Pulmonary artery endothelial cell (primary cell): ENCODE measurements around the gene SHROOM3. TPM values are rescaled to one million over a fixed set of nuclear protein-coding genes. Genes with fewer than 3 reads are reported as not detected.

Experiments used
- DNase-seq: peaks from one replicate; pipeline ENCODE4 v3.0.0-alpha.2; 2011; ENCODE audit warnings: low read depth, low spot score
- total RNA-seq: library from RNA; depleted of rRNA; stranded (reverse); fragments of >200 nt; gene quantifications from 2 replicates; pipeline ENCODE4 v1.2.3, GENCODE V29; 2014

The SHROOM3 gene
- total RNA-seq, 1 donor from 2014 or later, result 8.1 TPM

DNA sequence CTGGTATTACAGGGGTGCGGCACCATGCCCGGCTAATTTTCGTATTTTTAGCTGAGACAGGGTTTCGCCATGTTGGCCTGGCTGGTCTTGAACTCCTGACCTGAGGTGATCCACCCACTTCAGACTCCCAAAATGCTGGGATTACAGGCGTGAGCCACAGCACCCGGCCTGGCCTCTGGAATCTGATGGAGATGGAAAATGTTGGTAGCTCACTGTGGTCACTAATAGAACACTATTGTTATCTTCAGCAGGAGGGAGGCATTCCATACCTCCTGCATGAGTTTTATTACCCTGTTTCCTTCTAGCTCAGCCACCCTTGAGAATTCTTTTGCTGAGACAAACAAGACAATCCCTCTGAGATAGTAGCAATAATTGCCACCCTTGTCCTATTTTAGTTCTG is 105.0 kb downstream of the SHROOM3 start:
- DNase-seq, result no peak

DNA sequence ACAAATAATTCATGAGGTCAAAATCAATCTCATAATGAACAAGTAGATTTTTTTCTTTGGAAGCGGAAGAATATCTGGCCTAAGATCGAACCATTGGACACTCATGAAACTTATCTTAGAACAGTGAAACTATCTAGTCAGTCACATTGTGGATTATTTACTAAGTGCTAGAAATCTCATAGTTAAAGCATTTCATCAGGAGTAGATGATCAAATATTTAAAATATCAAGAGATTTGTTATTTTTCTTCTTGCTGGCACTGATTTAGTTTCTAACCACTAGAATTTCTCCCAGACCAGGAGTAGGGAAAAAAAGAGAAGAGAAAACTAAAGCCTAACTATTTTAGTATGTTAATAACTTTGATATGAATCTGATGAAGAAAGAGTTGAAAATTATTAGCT is 105.5 kb downstream of the SHROOM3 start:
- no peak for DNase-seq

DNA sequence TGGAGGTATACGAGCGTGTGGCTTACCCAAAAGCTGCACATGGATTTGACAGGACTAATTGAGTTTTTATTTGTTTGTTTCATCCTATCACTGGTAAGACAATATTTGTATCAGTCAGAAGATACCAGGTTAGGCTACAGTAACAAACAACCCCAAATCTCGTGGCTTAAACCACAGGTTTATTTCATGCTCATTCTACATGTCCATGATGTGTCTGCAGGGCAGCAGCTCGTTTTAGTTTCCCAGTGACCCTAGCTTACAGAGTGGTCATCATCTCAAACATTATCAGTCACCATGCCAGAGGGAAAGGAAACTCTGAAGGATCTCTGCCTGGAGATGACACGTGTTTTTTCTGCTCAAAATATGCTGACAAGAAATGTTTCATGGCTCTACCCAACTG is 108.3 kb downstream of the SHROOM3 start:
- no peak for DNase-seq

DNA sequence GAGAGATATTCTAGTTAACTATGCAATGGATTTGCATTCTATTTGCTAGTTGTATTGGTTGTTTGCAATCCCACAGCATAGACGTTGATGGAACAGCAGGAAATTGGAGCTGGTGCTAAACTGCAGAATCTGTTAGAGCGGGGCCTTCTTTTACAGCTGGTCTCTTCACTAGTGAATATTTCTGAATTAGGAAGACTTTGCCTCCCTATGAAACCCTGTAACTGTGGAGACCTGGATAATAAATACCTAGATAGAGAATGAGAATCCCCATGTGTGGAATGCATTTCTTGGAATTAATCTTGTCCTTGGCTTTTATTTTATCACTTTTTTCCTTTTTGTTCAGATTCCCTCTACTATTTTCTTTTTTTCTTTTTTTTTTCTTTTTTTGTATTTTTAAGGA is 109.7 kb downstream of the SHROOM3 start:
- no peak for DNase-seq

DNA sequence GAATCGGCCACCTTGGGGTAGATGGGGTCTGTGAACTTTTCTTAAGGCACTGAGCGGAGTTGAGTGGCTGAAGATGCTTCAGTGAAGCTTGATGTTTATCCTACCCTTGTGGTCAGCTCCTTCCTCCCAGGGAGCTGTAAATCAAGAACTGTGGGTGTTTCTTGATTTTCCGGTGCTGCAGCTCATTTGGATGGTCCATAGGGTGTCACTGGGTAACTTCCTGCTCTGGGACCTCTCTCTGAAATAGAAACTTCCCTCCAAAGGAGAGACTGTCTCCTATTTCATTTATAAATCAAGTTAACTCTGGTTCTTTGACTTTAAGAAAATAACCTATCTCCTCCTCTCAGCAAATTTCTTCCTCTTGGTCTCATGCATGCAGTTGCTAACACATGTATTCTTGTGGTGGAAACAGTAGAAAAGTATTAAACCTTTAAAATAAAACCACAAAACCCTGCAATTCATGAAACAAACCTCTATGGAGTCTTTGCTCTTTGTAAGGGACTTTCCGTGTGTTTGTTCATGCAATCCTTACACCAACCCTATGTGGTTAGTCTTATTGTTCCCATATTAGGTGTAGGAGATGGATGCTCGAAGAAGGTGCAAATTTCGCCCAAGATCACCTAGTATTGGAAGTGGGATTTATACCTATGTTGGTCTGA is 110.3 kb downstream of the SHROOM3 start:
- DNase-seq, result no peak

DNA sequence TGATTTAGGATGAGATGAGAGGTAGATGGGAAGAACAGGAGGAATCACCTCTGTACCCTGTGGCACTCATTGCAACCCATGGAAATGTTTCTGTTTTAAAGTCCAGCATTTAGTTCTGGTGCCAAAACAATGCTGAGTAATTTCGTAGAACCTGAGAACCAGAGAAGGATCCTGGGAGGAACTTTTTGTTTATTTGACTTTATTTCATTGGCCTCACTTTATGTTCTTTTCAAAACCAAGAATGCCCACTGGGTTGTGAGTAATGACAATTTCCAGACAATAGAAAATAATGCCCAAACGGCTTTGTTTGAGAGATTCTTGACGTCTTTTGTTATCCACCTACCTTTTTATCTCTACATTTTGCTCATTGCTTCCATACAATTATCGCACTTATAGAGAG is 111.3 kb downstream of the SHROOM3 start:
- no peak for DNase-seq

DNA sequence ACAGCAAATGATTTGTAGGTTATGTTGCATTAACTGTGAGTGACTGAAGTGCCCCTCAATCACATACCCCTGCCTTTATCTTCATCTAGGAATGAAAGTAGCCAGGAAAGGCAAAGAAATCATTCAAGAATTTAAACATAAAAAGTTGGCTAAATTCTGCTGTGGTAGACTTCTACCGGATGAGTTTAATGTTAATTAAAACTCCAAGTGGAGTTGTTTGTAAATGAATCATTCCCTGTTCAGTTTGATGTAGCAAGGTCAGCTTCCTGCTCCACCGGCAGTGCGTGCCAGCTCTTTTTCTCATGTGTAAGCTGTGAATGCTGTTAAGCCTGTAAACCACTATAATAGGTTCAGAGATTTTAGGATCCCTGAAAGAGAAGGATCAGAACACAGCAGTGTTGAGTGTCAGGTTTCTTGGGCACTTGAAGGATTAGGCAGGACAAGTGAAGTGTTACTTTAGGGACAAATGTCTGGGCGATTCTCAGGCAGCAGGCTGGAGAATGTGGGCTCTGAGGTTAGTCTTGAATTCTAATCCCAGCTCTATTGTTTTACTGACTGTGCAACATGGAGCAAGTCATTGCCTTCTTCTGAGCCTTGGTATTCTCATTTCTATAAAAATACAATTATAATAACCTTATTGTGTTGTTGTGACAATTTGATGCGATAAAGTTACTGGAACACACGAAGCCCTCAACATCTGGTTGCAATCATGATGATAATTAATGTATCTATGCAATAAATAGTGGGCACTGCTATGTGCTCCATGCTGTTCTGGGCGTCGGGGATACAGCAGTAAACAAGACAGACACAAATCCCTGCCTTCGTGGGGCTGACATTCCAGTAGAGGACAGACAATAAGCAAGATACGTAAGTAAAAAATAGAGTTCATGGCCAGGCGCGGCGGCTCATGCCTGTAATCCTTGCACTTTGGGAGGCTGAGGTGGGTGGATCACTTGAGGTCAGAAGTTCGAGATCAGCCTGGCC is 112.0 kb downstream of the SHROOM3 start:
- DNase-seq, result peak; percentile 57

DNA sequence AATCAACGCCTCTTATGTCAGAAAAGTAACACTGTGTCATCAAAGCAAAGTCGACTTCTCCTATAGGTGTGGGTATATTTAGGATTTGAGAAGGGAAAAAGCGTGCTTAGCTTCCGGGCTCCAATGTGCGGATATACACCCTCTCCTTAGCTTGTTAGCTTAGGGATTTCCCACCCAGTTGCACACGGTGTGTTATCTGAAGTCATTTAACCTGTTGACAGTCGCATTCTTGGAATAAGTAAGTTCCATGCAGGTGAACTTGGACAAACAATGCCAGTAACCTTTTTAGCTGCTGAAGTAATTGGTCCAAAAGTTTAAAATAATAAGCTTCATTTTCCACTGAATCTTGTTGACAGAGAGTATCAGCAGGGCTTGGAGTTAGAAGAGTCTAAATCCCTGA is 113.7 kb downstream of the SHROOM3 start:
- no peak for DNase-seq

DNA sequence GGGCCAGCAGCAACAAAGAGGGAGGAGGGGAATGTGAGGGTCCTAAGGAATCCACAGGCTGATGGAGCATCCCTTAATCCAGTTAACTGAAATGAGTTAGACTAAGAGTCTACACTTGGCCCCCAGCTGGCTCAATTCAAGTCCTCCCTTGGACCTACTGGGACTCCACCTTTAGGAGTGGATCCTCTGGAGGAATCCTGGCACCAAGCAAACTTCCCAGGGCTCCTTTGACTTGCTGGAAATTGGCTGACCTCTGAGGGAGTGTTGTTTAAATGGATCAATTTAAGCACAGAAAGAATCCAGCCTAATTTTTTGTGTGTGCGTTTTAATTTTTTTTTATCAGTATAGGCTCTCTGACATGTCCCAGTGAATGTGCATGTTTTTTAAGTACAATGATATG is 114.7 kb downstream of the SHROOM3 start:
- DNase-seq, result no peak

DNA sequence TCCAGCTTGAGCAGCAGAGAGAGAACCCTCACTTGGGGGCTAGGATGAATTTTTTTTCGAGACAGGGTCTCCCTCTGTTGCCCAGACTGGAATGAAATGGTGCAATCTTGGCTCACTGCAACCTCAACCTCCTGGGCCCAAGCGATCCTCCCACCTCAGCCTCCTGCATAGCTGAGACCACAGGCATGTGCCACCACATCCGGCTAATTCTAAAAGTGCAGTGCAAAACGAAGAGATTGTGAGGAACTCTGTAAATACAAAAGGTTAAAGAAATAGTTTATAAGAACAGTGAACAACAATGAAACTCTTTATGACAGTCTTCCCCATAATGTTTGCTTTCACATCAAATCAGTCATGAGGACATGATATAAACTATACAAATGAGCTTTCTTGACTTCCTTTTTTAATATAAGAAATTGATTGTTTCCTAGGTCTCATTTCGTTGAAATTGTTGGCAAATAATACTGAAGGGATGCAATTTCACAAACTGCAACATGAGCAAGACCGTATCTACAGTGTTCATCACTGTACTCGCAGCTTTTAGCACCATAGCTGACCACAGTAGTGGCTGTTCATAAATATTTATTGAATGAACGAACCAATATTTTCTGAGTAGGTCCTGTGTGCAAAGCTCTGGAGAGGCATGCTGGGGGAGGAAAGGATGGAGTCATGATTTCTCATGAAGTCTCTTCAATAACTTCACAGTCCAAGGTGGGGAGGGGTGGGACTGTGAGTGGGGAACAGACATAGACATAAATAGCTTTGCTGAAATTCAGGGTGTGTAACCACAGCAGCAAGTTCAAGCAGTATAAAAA is 116.1 kb downstream of the SHROOM3 start:
- no peak for DNase-seq

DNA sequence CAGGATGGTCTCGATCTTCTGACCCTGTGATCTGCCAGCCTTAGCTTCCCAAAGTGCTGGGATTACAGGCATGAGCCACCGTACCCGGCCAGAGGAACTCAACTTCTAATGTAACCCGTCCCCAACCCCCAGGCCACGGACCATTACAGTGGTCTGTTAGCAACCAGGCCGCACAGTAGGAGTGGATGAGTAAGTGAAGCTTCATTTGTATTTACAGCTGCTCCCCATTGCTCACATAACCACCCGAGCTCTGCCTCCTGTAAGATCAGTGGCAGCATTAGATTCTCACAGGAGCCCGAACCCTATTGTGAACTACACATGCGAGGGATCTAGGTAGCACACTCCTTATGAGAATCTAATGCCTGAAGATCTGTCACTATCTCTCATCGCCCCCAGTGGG is 119.6 kb downstream of the SHROOM3 start:
- DNase-seq, result no peak

DNA sequence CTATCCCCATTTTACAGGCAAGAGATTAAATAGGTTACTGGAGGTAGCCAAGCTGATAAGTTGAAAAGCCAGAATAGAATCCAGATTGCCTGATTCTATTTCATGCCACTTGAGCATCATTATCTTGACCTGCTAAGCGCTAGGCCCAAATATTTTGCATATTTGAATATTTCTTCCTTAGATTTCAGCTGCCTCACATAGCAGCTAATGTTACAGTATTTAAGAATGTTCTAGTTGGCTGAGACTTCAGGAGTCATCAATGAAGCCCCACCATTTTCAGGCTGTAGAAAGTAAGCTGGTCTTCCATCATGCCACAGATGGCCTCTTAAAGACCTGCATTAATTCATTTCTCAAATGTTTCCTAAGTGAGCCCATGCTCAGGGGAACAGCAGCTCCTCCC is 121.4 kb downstream of the SHROOM3 start:
- no peak for DNase-seq

DNA sequence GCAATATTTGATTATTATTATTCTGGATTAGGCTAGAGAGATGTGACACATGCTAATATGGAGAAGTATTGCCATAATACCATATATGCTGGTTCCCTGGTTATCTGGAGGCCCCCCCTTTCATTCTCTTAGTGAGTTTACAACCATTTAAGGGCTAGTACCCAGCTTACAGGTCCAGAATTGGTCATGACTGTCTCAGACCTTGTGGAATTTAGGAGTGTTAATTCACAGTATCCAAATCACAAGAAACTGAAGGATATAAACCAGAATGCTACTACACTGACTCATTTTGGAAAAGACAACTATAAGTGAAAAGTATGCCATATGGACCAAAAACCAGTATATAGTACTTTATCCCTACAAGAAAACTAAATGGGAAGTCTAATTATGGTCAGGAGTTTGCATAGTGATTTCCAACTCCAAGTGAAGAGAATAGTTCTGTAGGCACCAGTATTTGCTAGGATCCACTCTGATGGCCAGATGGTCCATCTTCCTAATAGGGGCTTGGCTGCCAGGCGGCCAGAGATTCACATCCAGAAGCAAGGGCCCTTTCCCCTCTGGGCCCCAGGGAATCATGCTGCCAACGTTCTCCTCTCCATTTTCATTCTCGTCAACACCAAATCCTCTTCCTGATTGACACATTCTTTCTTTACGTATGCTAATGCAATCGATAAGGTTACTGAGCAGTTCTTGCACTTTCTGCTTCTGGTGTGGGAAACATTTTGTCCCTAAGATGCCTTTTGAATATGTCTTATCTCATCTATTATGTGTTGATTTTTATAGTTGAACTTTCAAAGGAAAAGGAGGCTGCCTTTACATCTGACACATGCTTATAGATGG is 123.6 kb downstream of the SHROOM3 start:
- DNase-seq, result no peak

DNA sequence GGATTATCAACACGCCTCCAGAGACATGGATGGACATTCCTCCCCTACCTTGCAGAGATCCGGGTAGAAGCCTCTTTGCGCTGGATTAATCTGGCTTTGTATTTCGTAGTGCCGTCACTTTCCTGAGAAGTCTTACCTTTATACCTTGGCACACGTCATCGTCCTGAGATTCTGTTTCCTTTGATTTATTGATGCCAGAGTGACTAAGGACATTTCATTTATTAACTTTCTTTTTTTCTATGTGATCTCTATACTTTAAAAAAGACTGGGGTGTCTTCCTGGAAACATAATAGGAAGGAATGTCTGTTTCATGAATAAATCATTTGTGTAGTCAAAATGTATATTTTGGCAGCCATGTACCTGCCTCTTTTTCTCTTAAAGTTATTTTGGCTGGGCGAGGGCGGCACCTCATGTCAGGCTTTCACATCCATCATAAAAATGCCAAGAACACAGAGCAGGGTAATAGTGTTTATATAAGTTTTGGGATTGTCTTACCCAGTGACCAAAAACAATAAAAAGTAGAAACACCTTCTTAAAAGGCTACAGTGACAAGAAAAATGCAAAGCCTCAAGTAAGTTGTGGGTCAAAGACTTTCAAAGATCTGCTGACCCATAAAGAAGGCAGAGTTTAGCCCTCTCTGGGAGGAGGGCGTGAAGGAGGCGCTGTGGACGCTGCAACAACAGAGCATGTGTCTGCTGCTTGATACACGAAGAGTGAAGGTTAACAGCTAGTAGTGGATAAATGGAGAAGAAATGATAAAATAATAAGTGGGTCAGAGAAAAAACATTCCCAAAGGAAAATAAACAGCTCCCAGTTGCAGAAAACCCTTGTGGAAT is 124.4 kb downstream of the SHROOM3 start:
- DNase-seq, result no peak

DNA sequence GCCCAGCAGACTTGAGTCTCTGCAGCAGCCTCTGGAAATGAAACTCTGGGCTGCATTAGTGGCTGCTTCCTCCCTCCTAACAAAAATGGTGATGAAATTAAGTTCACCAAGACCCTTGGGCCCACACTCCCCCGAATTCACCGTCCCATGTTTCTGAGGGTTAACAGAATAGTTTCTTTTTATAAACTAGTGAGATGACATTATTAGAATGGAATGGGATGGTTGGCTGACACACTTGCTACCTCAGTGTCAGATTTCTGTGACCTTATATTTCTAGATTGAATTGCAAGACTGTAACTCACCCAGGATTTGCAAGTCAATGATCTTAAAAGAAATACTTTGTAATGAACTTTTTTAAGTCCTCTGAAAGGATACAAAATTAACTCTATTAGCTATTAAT is 127.1 kb downstream of the SHROOM3 start:
- DNase-seq, result no peak

DNA sequence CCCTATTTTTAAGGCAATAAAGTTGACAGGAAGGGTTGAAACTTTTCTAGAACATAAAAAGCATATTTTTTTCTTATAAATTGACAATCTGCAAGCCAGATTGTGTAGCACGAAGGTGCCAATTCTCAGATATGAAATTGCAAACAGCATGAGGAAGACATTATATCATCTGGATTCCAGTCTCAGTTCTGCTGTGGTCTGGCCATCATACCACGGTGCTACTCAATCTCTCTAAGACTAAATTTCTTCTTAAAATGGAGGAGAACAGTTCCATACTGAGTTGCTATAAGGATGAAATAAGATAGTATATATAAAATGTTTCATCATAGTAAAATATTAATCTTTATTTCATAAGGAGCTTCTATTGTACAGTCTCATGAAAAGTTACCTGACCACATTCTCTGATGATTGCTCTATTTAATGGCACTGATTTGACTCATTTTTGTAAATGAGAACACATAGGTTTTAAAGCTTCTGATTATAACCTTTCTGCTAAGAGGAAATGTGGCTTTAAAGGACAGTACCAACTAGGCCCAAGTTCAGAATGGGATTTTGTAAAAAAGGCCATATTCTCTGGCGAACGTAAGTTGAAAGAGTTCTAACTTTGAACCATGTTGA is 127.9 kb downstream of the SHROOM3 start:
- no peak for DNase-seq

DNA sequence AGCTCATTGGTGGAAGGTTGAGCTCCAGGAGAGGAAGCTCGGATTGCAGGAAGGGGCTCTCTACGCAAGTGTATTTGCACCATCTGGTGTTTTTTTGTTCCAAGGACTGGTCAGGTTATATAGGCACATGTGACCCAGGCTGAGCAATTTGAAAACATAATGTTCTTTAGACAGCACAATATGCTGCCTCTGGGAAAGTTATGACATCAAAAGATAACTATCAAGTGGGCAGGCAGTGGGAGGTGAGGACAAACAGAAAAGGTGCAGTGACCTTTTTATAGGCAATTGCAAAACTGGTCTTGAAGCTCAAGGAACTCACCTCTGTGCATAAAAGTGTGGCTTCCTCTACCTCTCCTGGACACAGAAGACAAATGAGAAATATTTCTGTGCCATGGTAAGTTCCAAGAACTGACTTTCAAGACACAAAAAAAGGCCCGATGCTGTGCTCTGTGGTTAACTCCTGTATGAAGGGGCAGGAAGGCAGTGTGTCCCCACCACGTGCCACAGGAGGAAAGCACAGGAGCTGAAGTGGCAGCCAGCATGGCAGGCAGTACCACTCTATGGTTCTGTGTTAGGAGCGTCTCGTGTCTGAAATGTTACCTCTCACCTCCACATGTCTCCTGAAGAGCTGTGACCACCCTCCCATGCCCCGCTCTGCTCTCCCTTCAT is 128.6 kb downstream of the SHROOM3 start:
- DNase-seq, result no peak

DNA sequence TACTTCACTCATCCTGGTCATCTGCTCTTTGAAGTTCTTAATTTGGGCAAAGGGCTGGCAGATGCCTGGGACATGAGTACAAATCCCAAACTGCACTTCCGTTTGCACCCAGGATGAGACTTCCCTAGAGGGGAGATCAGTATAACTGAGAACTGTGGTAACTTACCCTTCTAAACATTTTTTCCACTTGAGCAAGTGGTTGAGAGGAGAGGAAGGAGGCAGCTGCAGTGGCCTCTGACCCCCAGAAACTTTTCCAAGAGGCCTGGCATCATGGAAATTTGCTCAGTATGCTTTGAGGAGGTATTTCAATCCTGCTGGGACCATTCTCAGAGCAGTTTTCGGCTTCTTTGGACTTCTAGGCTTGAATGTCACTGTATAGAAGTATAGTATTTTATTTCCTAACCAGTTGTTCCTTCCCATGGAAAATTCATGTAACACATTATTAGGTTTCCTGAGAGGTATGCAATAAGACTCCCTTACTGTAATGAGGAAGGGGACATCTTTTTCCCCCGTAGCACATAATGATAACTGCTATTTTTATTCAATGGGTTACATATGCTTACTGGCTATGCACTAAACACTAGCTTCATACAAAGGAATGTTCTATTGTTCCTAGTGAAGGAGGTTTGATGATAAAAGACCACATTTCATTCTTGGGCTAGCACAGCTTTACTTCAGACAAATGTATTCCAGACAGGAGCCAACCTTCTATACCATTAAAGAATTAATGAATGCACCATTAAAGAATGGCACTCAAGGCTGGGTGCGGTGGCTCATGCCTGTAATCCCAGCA is 129.3 kb downstream of the SHROOM3 start:
- DNase-seq, result no peak
